Measurements from ENCODE around the gene SND1.

DNA sequence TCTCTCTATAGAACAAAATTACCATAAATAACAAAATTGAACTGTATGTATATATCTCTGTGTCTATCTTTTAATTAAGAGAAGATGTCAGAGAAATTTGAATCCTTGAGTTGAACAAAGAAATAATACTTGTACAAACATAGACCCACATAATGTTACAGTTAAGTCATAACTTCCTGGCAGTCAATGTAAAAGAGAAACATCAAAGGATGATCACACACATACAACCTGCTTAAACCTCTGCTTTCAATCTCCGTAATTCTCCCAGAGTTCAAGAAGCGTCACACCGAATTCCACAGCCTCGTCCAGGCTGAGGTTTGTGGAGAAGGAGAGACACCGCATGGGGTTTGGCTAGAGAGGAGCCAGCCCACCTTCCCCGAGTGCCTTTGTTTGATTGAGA, 419.4 kb downstream of the SND1 start:
- TF ChIP-seq POLR2A (IDR thresholded peaks at IDR 0.05) = no peak
- TF ChIP-seq, protein P1, sequence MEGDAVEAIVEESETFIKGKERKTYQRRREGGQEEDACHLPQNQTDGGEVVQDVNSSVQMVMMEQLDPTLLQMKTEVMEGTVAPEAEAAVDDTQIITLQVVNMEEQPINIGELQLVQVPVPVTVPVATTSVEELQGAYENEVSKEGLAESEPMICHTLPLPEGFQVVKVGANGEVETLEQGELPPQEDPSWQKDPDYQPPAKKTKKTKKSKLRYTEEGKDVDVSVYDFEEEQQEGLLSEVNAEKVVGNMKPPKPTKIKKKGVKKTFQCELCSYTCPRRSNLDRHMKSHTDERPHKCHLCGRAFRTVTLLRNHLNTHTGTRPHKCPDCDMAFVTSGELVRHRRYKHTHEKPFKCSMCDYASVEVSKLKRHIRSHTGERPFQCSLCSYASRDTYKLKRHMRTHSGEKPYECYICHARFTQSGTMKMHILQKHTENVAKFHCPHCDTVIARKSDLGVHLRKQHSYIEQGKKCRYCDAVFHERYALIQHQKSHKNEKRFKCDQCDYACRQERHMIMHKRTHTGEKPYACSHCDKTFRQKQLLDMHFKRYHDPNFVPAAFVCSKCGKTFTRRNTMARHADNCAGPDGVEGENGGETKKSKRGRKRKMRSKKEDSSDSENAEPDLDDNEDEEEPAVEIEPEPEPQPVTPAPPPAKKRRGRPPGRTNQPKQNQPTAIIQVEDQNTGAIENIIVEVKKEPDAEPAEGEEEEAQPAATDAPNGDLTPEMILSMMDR (IDR thresholded peaks at IDR 0.05) = no peak
